GM12878 (cell line): Measurements from ENCODE around the gene ARID3B. TPM values are rescaled to one million over a fixed set of nuclear protein-coding genes. Genes with fewer than 3 reads are reported as not detected.

ENCODE experiments used
- ATAC-seq: fragments of 200-7000 bp; cut with Tn5 transposase; 3 replicates; pipeline ENCODE4 v1.9.1; 2020; ENCODE audit warnings: mild to moderate bottlenecking, moderate library complexity
- BruUV-seq: library from RNA; stranded (reverse); fragments of 400-500 nt; replicated peaks from 2 replicates; lab custom pipeline; 2021; lab: Mats Ljungman, UMichigan
- CTCF ChIA-PET: fragments of 300-600 bp; sonication (Branson Sonifier 250); formaldehyde crosslinking; extraction: SDS; loops from one replicate; lab custom pipeline; 2021; ENCODE audit warnings: inconsistent platforms; lab: Yijun Ruan, JAX
- POLR2A ChIA-PET: fragments of 350-600 bp; formaldehyde crosslinking; extraction: SDS; loops from one replicate; lab custom pipeline; 2021; ENCODE audit warnings: inconsistent platforms; lab: Charles Lee
- RAD21 ChIA-PET: fragments of 300-600 bp; sonication (Branson Sonifier 250); formaldehyde crosslinking; loops from one replicate; lab custom pipeline; 2023; ENCODE audit warnings: antibody characterized with exemption; ENCODE audit not compliant: unreplicated experiment; lab: Charles Lee
- SMC1A ChIA-PET: fragments of 300-600 bp; sonication (Branson Sonifier 250); formaldehyde crosslinking; loops from one replicate; lab custom pipeline; 2023; ENCODE audit not compliant: unreplicated experiment, uncharacterized antibody; lab: Charles Lee
- DNase-seq: peaks from one replicate; pipeline ENCODE4 v3.0.0-alpha.2; 2011; ENCODE audit warnings: low read depth, low spot score
- FAIRE-seq: peaks from 3 replicates; lab custom pipeline; 2011; peaks lifted over from hg19 to GRCh38; lab: Jason Lieb, UNC
- H2AFZ ChIP-seq: 2 replicates; pipeline ENCODE4 v1.6.0; 2011; ENCODE audit warnings: low read depth, low read length, control low read depth; ENCODE audit not compliant: control insufficient read depth
- H3K27ac ChIP-seq: 2 replicates; pipeline ENCODE4 v1.5.1; 2011; ENCODE audit warnings: control low read depth; ENCODE audit not compliant: control insufficient read depth, insufficient read depth
- H3K27me3 ChIP-seq, 2 experiments: replicated peaks in 1 of 2; 2 replicates each; pipeline versions ENCODE4 v1.6.0 to v1.6.1; 2011; ENCODE audit warnings: low read length in 1 of 2; ENCODE audit not compliant: control insufficient read depth in 2 of 2, insufficient read depth in 2 of 2
- H3K36me3 ChIP-seq, 2 experiments: 2 replicates each; pipeline ENCODE4 v1.5.1; 2011; ENCODE audit warnings: low read length in 1 of 2; ENCODE audit not compliant: control insufficient read depth in 2 of 2, insufficient read depth in 2 of 2
- H3K4me1 ChIP-seq: 2 replicates; pipeline ENCODE4 v1.6.1; 2011; ENCODE audit warnings: mild to moderate bottlenecking, low read length, moderate library complexity, mixed read lengths; ENCODE audit not compliant: control insufficient read depth, insufficient read depth
- H3K4me2 ChIP-seq: 2 replicates; pipeline ENCODE4 v1.6.0; 2011; ENCODE audit warnings: control low read depth; ENCODE audit not compliant: control insufficient read depth, insufficient read depth
- H3K4me3 ChIP-seq: fragments of 200-600 bp; sonication (generic); 2 replicates; pipeline ENCODE4 v1.5.1; 2016
- H3K79me2 ChIP-seq: 2 replicates; pipeline ENCODE4 v1.6.0; 2011; ENCODE audit warnings: low read length; ENCODE audit not compliant: control insufficient read depth, insufficient read depth
- H3K9ac ChIP-seq: 2 replicates; pipeline ENCODE4 v1.8.0; 2011; ENCODE audit warnings: low read length, control low read depth, mixed read lengths; ENCODE audit not compliant: control insufficient read depth, insufficient read depth
- H3K9me3 ChIP-seq: replicated peaks from 3 replicates; pipeline ENCODE4 v1.5.1; 2011; ENCODE audit warnings: mild to moderate bottlenecking, low read length; ENCODE audit not compliant: control insufficient read depth, insufficient read depth
- H4K20me1 ChIP-seq: 2 replicates; pipeline ENCODE4 v1.6.0; 2011; ENCODE audit not compliant: control insufficient read depth, insufficient read depth
- ATF3 ChIP-seq: IDR thresholded peaks from 2 replicates; pipeline ENCODE4 v1.6.1; 2011; ENCODE audit warnings: low read depth, mild to moderate bottlenecking, low read length, moderate library complexity, borderline replicate concordance; ENCODE audit errors: extremely low read depth
- BMI1 ChIP-seq: fragments of 450-650 bp; IDR thresholded peaks from 2 replicates; pipeline ENCODE4 v1.6.1; 2016; ENCODE audit warnings: mild to moderate bottlenecking, moderate library complexity, borderline replicate concordance
- CREM ChIP-seq: IDR thresholded peaks from 2 replicates; pipeline ENCODE4 v1.6.1; 2014; ENCODE audit warnings: antibody characterized with exemption, low read depth
- CTCF ChIP-seq, 3 experiments: IDR thresholded peaks in 2 of 3; conservative IDR thresholded peaks in 1 of 3; 2 replicates each; pipeline ENCODE4 v1.5.1; 2011; ENCODE audit warnings: low read depth in 3 of 3, low read length in 3 of 3, mild to moderate bottlenecking in 3 of 3, control low read depth in 2 of 3, moderate library complexity in 2 of 3, inconsistent platforms in 1 of 3, mixed read lengths in 1 of 3; ENCODE audit not compliant: control insufficient read depth in 2 of 3, insufficient read depth in 1 of 3; ENCODE audit errors: extremely low read depth in 1 of 3
- FOXK2 ChIP-seq: fragments of 450-650 bp; IDR thresholded peaks from 2 replicates; pipeline ENCODE4 v1.6.1; 2017; ENCODE audit warnings: mild to moderate bottlenecking, moderate library complexity
- FOXM1 ChIP-seq: IDR thresholded peaks from 2 replicates; pipeline ENCODE4 v1.6.1; 2012; ENCODE audit warnings: low read depth, mild to moderate bottlenecking, inconsistent platforms, low read length, moderate library complexity
- HDAC6 ChIP-seq: fragments of 200-600 bp; sonication (generic); IDR thresholded peaks from one replicate; pipeline ENCODE4 v1.8.0; 2017; ENCODE audit warnings: antibody characterized with exemption; ENCODE audit not compliant: unreplicated experiment
- IKZF2 ChIP-seq, 2 experiments: fragments of 450-650 bp; IDR thresholded peaks; 2 replicates each; pipeline ENCODE4 v1.6.1; 2017; ENCODE audit warnings: mild to moderate bottlenecking in 2 of 2, moderate library complexity in 2 of 2
- IRF4 ChIP-seq: IDR thresholded peaks from 2 replicates; pipeline ENCODE4 v1.6.1; 2011; ENCODE audit warnings: low read depth, low read length
- MEF2A ChIP-seq: IDR thresholded peaks from 2 replicates; pipeline ENCODE4 v1.6.1; 2011; ENCODE audit warnings: low read depth, mild to moderate bottlenecking, low read length, moderate library complexity; ENCODE audit not compliant: insufficient read depth
- MTA2 ChIP-seq: fragments of 450-650 bp; IDR thresholded peaks from 2 replicates; pipeline ENCODE4 v1.6.1; 2016; ENCODE audit warnings: low read depth, mild to moderate bottlenecking, moderate library complexity
- NFYB ChIP-seq: IDR thresholded peaks from 2 replicates; pipeline ENCODE4 v1.6.1; 2011; ENCODE audit warnings: low read depth, mild to moderate bottlenecking, low read length, improper control_type of control experiment, moderate library complexity; ENCODE audit not compliant: insufficient read depth
- PAX5 ChIP-seq: IDR thresholded peaks from 2 replicates; pipeline ENCODE4 v1.6.1; 2011; ENCODE audit warnings: low read depth, low read length, borderline replicate concordance
- PAX8 ChIP-seq: fragments of 450-650 bp; IDR thresholded peaks from 2 replicates; pipeline ENCODE4 v1.6.1; 2017; ENCODE audit warnings: mild to moderate bottlenecking, moderate library complexity
- RELB ChIP-seq: fragments of 450-650 bp; IDR thresholded peaks from 2 replicates; pipeline ENCODE4 v1.6.1; 2017; ENCODE audit warnings: low read depth, mild to moderate bottlenecking, moderate library complexity
- RUNX3 ChIP-seq: IDR thresholded peaks from 2 replicates; pipeline ENCODE4 v1.6.1; 2012; ENCODE audit warnings: low read length, inconsistent platforms
- SIN3A ChIP-seq: IDR thresholded peaks from 2 replicates; pipeline ENCODE4 v1.6.1; 2012; ENCODE audit warnings: low read depth, low read length, improper control_type of control experiment
- SMAD1 ChIP-seq: fragments of 450-650 bp; IDR thresholded peaks from 2 replicates; pipeline ENCODE4 v1.6.1; 2018; ENCODE audit warnings: mild to moderate bottlenecking, low read depth; ENCODE audit not compliant: partially characterized antibody
- SP1 ChIP-seq: IDR thresholded peaks from one replicate; pipeline ENCODE4 v1.6.1; 2011; ENCODE audit warnings: low read depth, low read length
- SREBF2 ChIP-seq: IDR thresholded peaks from 2 replicates; pipeline ENCODE4 v1.6.1; 2012; ENCODE audit warnings: mild to moderate bottlenecking, low read length
- ZNF207 ChIP-seq: fragments of 450-650 bp; IDR thresholded peaks from 2 replicates; pipeline ENCODE4 v1.6.1; 2014; ENCODE audit warnings: antibody characterized with exemption, mild to moderate bottlenecking, borderline replicate concordance
- WGBS: methylation state at CpG from one replicate; pipeline ENCODE4 v1.1.6; 2016; ENCODE audit warnings: low lambda C conversion rate; ENCODE audit not compliant: insufficient replicate concordance, insufficient coverage; ENCODE audit errors: missing lambda C conversion rate; 5-methylcytosine and 5-hydroxymethylcytosine counted together
- in situ Hi-C: fragments of 300-500 bp; cut with MboI; formaldehyde crosslinking; loops from 9 replicates; pipeline ENCODE4 v1.14.3; 2018; ENCODE audit warnings: mixed read lengths
- intact Hi-C: fragments of 100-400 bp; cut with micrococcal nuclease; formaldehyde crosslinking; loops from one replicate; pipeline ENCODE4 v1.14.2; 2022; ENCODE audit not compliant: unreplicated experiment
- polyA plus RNA-seq, 11 experiments: library from polyadenylated mRNA; depleted of rRNA in 4 of 11; unstranded in 6 of 11; stranded (reverse) in 5 of 11; fragments of >200 nt; fragmentation: Nextera tagmentation in 4 of 11; fragmentation: Illumina TruSeq in 1 of 11; extraction: Ambion mirVana in 4 of 11; extraction: Trizol in 1 of 11; gene quantifications; 1 replicate in 1 of 11; 2 replicates in 10 of 11; pipeline versions ENCODE4 v1.2.1 to v1.2.3, GENCODE V29; 2011 to 2016; ENCODE audit warnings: inconsistent platforms in 2 of 11, missing spikeins in 2 of 11, low read depth in 1 of 11
- total RNA-seq, 4 experiments: library from RNA; depleted of rRNA in 3 of 4; stranded (reverse); fragments of >200 nt in 3 of 4; fragmentation: Illumina TruSeq in 1 of 4; extraction: Trizol in 1 of 4; gene quantifications; 2 replicates each; pipeline versions ENCODE4 v1.2.1 to v1.2.3, GENCODE V29; 2013 to 2021

ARID3B gene
- total and polyA plus RNA-seq, 10 of the 15 experiments (the other 5 are each of a cell fraction or from before 2014, with no cell fraction given), result 1.1 to 33.4 (median 24.0) TPM

- peak overlapping the region; percentile 95 for H3K27ac ChIP-seq
- H2AFZ ChIP-seq, result no peak overlapping the region
- no peaks in the 10 kb centered on the region for H3K27me3 ChIP-seq
- ATAC-seq (peak; percentile 25), FAIRE-seq (peak; percentile 44), DNase-seq (no peak)
- H3K9ac ChIP-seq, result peak overlapping the region; percentile 91
- POLR2A ChIA-PET, result interaction anchor here (0.9 to 3.7 kb wide), 2 partner anchors 71 to 116 kb away, joined by 3 to 30 read pairs; partner anchors contain the start of gene CLK3
- peaks cover 4 to 22% of the 10 kb centered on the region in 2 experiments for H3K36me3 ChIP-seq
- H3K79me2 ChIP-seq, result peaks cover 87% of the 10 kb centered on the region
- 0% methylated on average over 3 of the region's 3 CpGs for WGBS
- H3K9me3 ChIP-seq, result no peaks in the 10 kb centered on the region
- SMC1A ChIA-PET, result interaction anchor here (0.9 to 1.6 kb wide), 3 partner anchors 32 to 134 kb away, joined by 3 to 4 read pairs (median 3); no protein-coding TSS in a partner anchor
- peak overlapping the region; percentile 97 for H3K4me3 ChIP-seq
- RAD21 ChIA-PET, result no interaction called here
- no TSS peak for BruUV-seq
- CTCF ChIA-PET, result interaction anchor here (1.6 kb wide), 1 partner anchor 88 kb away, joined by 5 read pairs; no protein-coding TSS in a partner anchor
- peak overlapping the region; percentile 95 for H3K4me2 ChIP-seq
- intact Hi-C loops, result loop anchor here (5.0 kb wide), 2 partner anchors 111 to 244 kb away; partner anchors contain the start of gene SEMA7A
- in situ Hi-C loops, result loop anchor here (5.0 kb wide), 1 partner anchor 161 kb away; no protein-coding TSS in a partner anchor
- peaks cover 7% of the 10 kb centered on the region for H4K20me1 ChIP-seq
- H3K4me1 ChIP-seq, result peaks cover 16% of the 10 kb centered on the region
- TF ChIP-seq ZNF207 (no peak), PAX5 (no peak), SMAD1 (no peak), MEF2A (no peak), RUNX3 (peak; percentile 61), FOXM1 (no peak), BMI1 (no peak), MTA2 (no peak), SIN3A (no peak), PAX8 (no peak), NFYB (no peak), SREBF2 (no peak), IKZF2 (IDR thresholded peaks at IDR 0.05) (peak; percentile 41 to 54; a peak in 3 of 4 replicates), FOXK2 (no peak), IRF4 (no peak), HDAC6 (no peak), CREM (no peak), SP1 (no peak), RELB (0 out of 2 replicates have a peak, but pooled peaks have one; percentile 33), ATF3 (no peak), CTCF (IDR thresholded peaks at IDR 0.05 in 2 of 3, conservative IDR thresholded peaks at IDR 0.05 in 1 of 3; ENCODE audit: control insufficient read depth in 2 of 3, extremely low read depth in 1 of 3, insufficient read depth in 1 of 3, low read depth in 3 of 3, low read length in 3 of 3) (peak; percentile 41 to 64 (median 59); a peak in 5 of 6 replicates)
Measured at GRCh38 chr15:74543583-74543982, 2.6 kb downstream of the ARID3B start.
